Choroid plexus epithelial cell (primary cell): Measurements from ENCODE around the gene WDR41.

Source experiments
- DNase-seq: peaks from one replicate; pipeline ENCODE4 v3.0.0-alpha.2; 2010; ENCODE audit warnings: low read depth
- H3K4me3 ChIP-seq: 2 replicates; pipeline ENCODE4 v1.5.1; 2011; ENCODE audit warnings: low read depth, mild to moderate bottlenecking, control low read depth, low read length, moderate library complexity
- TF ChIP-seq, protein P1 (sequence below): conservative IDR thresholded peaks from 2 replicates; pipeline ENCODE4 v1.5.1; 2011; ENCODE audit warnings: low read depth, mild to moderate bottlenecking, control low read depth, inconsistent platforms, low read length, moderate library complexity

WDR41 gene

DNA sequence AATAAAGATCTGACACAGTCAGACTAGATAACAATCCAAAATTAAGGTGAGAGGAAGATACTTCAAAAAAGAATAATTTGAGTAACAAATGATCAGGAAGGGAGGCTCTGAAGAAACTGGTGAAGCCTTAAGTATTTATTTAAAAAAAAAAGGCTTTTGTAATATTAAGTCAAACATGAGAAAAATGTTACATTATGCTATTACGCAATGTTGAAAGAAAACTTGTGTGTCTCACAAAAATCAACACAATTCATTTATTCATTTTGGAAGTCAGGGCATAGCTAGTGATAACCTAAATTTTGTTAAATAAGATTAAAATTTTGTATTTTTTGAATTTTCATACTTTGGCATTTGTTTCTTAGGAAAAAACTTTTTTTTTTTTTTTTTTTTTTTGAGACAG, 28.2 kb downstream of the WDR41 start:
- peak; percentile 37 for DNase-seq
- H3K4me3 ChIP-seq, result no peak overlapping the region
- TF ChIP-seq, protein P1, sequence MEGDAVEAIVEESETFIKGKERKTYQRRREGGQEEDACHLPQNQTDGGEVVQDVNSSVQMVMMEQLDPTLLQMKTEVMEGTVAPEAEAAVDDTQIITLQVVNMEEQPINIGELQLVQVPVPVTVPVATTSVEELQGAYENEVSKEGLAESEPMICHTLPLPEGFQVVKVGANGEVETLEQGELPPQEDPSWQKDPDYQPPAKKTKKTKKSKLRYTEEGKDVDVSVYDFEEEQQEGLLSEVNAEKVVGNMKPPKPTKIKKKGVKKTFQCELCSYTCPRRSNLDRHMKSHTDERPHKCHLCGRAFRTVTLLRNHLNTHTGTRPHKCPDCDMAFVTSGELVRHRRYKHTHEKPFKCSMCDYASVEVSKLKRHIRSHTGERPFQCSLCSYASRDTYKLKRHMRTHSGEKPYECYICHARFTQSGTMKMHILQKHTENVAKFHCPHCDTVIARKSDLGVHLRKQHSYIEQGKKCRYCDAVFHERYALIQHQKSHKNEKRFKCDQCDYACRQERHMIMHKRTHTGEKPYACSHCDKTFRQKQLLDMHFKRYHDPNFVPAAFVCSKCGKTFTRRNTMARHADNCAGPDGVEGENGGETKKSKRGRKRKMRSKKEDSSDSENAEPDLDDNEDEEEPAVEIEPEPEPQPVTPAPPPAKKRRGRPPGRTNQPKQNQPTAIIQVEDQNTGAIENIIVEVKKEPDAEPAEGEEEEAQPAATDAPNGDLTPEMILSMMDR, result no peak

DNA sequence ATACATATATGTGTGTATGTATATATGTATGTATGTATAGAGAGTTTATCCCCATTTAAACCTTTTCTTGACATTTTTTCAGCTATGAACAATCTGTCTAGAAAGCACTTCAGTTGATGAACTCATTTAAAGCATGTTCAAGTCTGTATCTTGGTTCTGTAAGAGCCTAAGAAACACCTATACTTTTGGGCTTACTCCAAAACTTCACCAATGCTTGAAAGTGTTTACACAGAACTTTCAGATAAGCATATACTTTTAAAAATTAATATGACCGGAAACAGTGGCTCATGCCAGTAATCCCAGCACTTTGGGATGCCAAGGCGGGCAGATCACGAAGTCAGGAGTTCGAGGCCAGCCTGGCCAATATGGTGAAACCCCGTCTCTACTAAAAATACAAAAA, 30.8 kb downstream of the WDR41 start:
- H3K4me3 ChIP-seq, result no peak overlapping the region
- TF ChIP-seq, protein P1, result no peak
- no peak for DNase-seq

DNA sequence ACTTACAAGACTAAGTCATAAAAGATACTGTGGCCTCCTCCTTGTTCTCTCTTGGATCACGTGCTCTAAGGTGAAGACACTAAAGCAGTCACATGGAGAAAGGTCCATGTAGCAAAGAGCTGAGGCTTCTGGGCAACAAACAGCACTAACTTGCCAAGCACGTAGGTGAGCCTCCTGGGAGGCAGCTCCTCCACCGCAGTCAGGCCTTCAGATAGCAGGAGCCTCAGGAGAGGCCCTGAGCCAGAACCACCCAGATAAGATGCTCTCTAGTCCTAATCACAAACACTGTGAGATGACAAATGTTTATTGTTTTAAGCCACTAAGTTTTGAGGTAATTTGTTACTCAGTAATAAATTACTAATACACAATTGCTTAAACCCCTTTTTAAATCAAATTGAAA, 38.0 kb downstream of the WDR41 start:
- DNase-seq, result no peak
- TF ChIP-seq, protein P1, result no peak
- no peak overlapping the region for H3K4me3 ChIP-seq

- no peak overlapping the region for H3K4me3 ChIP-seq
- no peak for DNase-seq
- TF ChIP-seq, protein P1, result no peak
These were observed 39.8 kb downstream of the WDR41 start for GRCh38 chr5:77452351-77452750.

GRCh38 chr5:77449981-77450380, 42.1 kb downstream of the WDR41 start:
- DNase-seq, result no peak
- H3K4me3 ChIP-seq, result no peak overlapping the region
- TF ChIP-seq, protein P1, result no peak

- TF ChIP-seq, protein P1, result no peak
- DNase-seq, result no peak
- H3K4me3 ChIP-seq, result no peak overlapping the region
These were observed 42.8 kb downstream of the WDR41 start for GRCh38 chr5:77449277-77449676.

- no peak overlapping the region for H3K4me3 ChIP-seq
- DNase-seq, result no peak
- TF ChIP-seq, protein P1, result no peak
These were observed 43.3 kb downstream of the WDR41 start for GRCh38 chr5:77448831-77449230.
